ENCODE measurements around the gene ALDH7A1. TPM values are rescaled to one million over a fixed set of nuclear protein-coding genes. Genes with fewer than 3 reads are reported as not detected.

ALDH7A1 gene
- total RNA-seq, 1 donor from 2014 or later = 246 TPM

DNA sequence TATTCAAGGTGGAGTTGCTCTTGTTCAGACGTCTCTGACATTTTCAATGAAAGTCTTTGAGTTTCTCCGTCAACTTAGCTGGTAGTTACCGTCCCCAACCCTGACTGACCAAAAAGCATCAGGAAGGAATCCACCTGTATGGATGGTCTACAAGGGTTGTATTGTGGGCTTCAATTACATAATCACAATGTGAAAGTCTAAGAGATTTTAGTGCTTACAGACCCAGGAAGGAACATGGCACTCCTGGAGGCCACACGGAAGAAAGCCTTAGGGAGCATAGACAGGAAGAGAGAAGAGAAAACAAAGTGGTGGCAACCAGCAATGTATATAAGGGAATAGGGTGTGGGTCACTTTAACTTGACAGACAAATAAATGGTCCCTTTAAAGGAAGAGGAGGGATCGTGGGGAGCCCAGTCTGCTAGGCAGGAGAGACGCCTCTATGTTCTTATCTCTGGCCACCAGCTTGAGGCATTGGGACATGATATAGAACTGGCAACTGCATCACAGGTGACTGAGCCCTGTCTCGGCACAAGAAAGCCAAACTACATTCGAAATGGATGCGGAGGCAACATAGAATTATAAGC is 80.4 kb downstream of the ALDH7A1 start:
- Mint-ChIP-seq H3K4me3 (ENCODE audit: low read depth) (no peak overlapping the region), H3K4me1 (ENCODE audit: low read depth) (peaks cover 12% of the 10 kb centered on the region), H3K9me3 (ENCODE audit: low read depth) (no peaks in the 10 kb centered on the region), H3K27me3 (no peaks in the 10 kb centered on the region), H3K36me3 (ENCODE audit: insufficient read depth) (no peaks in the 10 kb centered on the region), H3K27ac (no peak overlapping the region)
- no peak for DNase-seq (ENCODE audit: low spot score, unreplicated experiment)
- TF ChIP-seq CTCF (IDR thresholded peaks at IDR 0.05; ENCODE audit: unreplicated experiment) = no peak

DNA sequence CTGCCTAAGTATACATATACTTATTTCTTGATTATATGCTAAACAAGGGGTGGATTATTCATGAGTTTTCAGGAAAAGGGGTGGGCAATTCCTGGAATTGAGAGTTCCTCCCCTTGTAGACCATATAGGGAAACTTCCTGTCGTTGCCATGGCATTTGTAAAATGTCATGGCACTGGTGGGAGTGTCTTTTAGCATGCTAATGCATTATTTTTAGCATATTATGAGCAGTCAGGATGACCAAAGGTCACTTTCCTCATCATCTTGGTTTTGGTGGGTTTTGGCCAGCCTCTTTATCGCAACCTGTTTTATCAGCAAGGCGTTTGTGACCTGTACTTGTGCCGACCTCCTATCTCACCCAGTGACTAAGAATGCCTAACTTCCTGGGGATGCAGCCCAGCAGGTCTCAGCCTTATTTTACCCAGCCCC is 80.9 kb downstream of the ALDH7A1 start:
- no peak overlapping the region for H3K4me3 Mint-ChIP-seq (ENCODE audit: low read depth)
- TF ChIP-seq CTCF (IDR thresholded peaks at IDR 0.05; ENCODE audit: unreplicated experiment) = no peak
- DNase-seq (ENCODE audit: low spot score, unreplicated experiment) = no peak
- no peak overlapping the region for H3K27ac Mint-ChIP-seq
- no peaks in the 10 kb centered on the region for H3K36me3 Mint-ChIP-seq (ENCODE audit: insufficient read depth)
- H3K9me3 Mint-ChIP-seq (ENCODE audit: low read depth) = no peaks in the 10 kb centered on the region
- H3K27me3 Mint-ChIP-seq = no peaks in the 10 kb centered on the region
- peaks cover 10% of the 10 kb centered on the region for H3K4me1 Mint-ChIP-seq (ENCODE audit: low read depth)

DNA sequence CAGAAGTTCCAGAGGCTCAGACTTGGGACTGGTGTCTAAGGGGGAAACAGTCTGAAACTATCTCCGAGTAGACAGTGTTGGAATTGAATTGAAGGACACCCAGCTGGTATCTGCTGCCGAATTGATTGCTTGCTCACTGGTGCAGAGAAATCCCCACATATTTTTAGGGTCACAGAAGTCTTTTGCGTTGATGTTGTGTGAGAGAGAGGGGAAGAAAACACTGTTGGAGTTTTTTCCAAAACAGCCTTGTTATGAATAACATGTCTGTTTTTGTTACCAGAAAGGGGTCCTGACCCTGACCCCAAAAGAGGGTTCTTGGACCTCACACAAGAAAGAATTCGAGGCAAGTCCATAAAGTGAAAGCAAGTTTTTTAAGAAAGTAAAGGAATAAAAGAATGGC is 81.3 kb downstream of the ALDH7A1 start:
- Mint-ChIP-seq H3K4me3 (ENCODE audit: low read depth) (no peak overlapping the region), H3K27me3 (no peaks in the 10 kb centered on the region), H3K9me3 (ENCODE audit: low read depth) (no peaks in the 10 kb centered on the region), H3K36me3 (ENCODE audit: insufficient read depth) (no peaks in the 10 kb centered on the region), H3K4me1 (ENCODE audit: low read depth) (peaks cover 10% of the 10 kb centered on the region), H3K27ac (no peak overlapping the region)
- DNase-seq (ENCODE audit: low spot score, unreplicated experiment) = no peak
- TF ChIP-seq CTCF (IDR thresholded peaks at IDR 0.05; ENCODE audit: unreplicated experiment) = no peak

- TF ChIP-seq CTCF (IDR thresholded peaks at IDR 0.05; ENCODE audit: unreplicated experiment) = no peak
- DNase-seq (ENCODE audit: low spot score, unreplicated experiment) = no peak
- H3K36me3 Mint-ChIP-seq (ENCODE audit: insufficient read depth) = no peaks in the 10 kb centered on the region
- H3K27me3 Mint-ChIP-seq = no peaks in the 10 kb centered on the region
- H3K9me3 Mint-ChIP-seq (ENCODE audit: low read depth) = no peaks in the 10 kb centered on the region
- no peak overlapping the region for H3K27ac Mint-ChIP-seq
- no peak overlapping the region for H3K4me3 Mint-ChIP-seq (ENCODE audit: low read depth)
- peaks cover 10% of the 10 kb centered on the region for H3K4me1 Mint-ChIP-seq (ENCODE audit: low read depth)
These were observed 81.7 kb downstream of the ALDH7A1 start for GRCh38 chr5:126513302-126513701.

DNA sequence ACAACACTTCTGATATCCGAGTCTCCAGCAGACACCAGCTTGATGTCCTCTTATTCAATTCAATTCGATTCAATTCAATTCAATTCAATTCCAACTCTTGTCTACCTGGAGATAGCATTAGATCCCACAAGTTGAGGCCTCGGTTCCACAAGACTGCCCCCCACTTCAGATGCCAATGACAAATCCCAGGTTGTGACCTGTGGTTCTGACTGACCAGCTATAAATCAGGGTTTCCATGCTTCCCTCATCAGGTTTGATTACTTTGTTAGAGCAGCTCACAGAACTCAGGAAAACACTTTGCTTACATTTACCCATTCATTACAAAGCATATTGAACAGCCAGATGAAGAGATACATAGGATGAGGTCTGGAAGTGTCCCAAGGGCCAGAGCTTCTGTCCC is 82.6 kb downstream of the ALDH7A1 start:
- no peak for DNase-seq (ENCODE audit: low spot score, unreplicated experiment)
- no peak overlapping the region for H3K27ac Mint-ChIP-seq
- no peak for TF ChIP-seq CTCF (IDR thresholded peaks at IDR 0.05; ENCODE audit: unreplicated experiment)

More for the DNA sequence above, 82.6 kb downstream of the ALDH7A1 start:
- H3K4me1 Mint-ChIP-seq (ENCODE audit: low read depth) = peaks cover 10% of the 10 kb centered on the region
- H3K9me3 Mint-ChIP-seq (ENCODE audit: low read depth) = no peaks in the 10 kb centered on the region
- H3K36me3 Mint-ChIP-seq (ENCODE audit: insufficient read depth) = no peaks in the 10 kb centered on the region
- H3K27me3 Mint-ChIP-seq = no peaks in the 10 kb centered on the region
- no peak overlapping the region for H3K4me3 Mint-ChIP-seq (ENCODE audit: low read depth)

All from progenitor cell of endocrine pancreas (in vitro differentiated cells).